ENCODE results near the gene GRIP1. TPM values are rescaled to one million over a fixed set of nuclear protein-coding genes. Genes with fewer than 3 reads are reported as not detected.

Gene GRIP1
- total and polyA plus RNA-seq, 9 donors: 0.36 to 10.1 (median 3.9) TPM

GRCh38 chr12:66529934-66530333 lies 148.9 kb downstream of the GRIP1 start:
- intact Hi-C loops (cut with DNase I): no loop called here
- no peak for TF ChIP-seq CTCF (IDR thresholded peaks at IDR 0.05)
- no peak for TF ChIP-seq POLR2A (IDR thresholded peaks at IDR 0.05)
- no peak for TF ChIP-seq EP300 (IDR thresholded peaks at IDR 0.05)
- 37 to 48% (median 39%) methylated on average over 1 of the region's 1 CpG for WGBS, 3 donors

GRCh38 chr12:66516561-66516960 lies 162.3 kb downstream of the GRIP1 start:
- H3K27me3 ChIP-seq: no peaks in the 10 kb centered on the region
- H3K4me1 ChIP-seq (ENCODE audit: insufficient read depth): no peaks in the 10 kb centered on the region
- H3K27ac ChIP-seq: no peak overlapping the region
- TF ChIP-seq EP300 (IDR thresholded peaks at IDR 0.05) (no peak), POLR2A (IDR thresholded peaks at IDR 0.05) (no peak), CTCF (IDR thresholded peaks at IDR 0.05) (no peak)
- intact Hi-C loops (cut with DNase I): no loop called here
- no peak for DNase-seq
- 67 to 82% (median 81%) methylated on average over 4 of the region's 4 CpGs for WGBS, 3 donors
- H3K9me3 ChIP-seq: no peaks in the 10 kb centered on the region
- H3K4me3 ChIP-seq: no peak overlapping the region
- H3K36me3 ChIP-seq: no peaks in the 10 kb centered on the region

More at GRCh38 chr12:66529934-66530333, 148.9 kb downstream of the GRIP1 start:
- H3K36me3 ChIP-seq: no peaks in the 10 kb centered on the region
- no peaks in the 10 kb centered on the region for H3K27me3 ChIP-seq
- H3K4me3 ChIP-seq: no peak overlapping the region
- H3K9me3 ChIP-seq: no peaks in the 10 kb centered on the region
- no peak overlapping the region for H3K27ac ChIP-seq
- no peaks in the 10 kb centered on the region for H3K4me1 ChIP-seq (ENCODE audit: insufficient read depth)
- DNase-seq: no peak

GRCh38 chr12:66516133-66516532 lies 162.7 kb downstream of the GRIP1 start:
- H3K4me1 ChIP-seq (ENCODE audit: insufficient read depth): no peaks in the 10 kb centered on the region
- no peak for DNase-seq
- H3K4me3 ChIP-seq: no peak overlapping the region
- H3K36me3 ChIP-seq: no peaks in the 10 kb centered on the region
- no peaks in the 10 kb centered on the region for H3K9me3 ChIP-seq
- TF ChIP-seq EP300 (IDR thresholded peaks at IDR 0.05) (no peak), CTCF (IDR thresholded peaks at IDR 0.05) (no peak), POLR2A (IDR thresholded peaks at IDR 0.05) (no peak)
- intact Hi-C loops (cut with DNase I): no loop called here
- no peak overlapping the region for H3K27ac ChIP-seq
- 61 to 68% (median 64%) methylated on average over 2 of the region's 2 CpGs for WGBS, 3 donors
- H3K27me3 ChIP-seq: no peaks in the 10 kb centered on the region

- H3K27ac ChIP-seq: no peak overlapping the region
- 38 to 69% (median 60%) methylated on average over 2 of the region's 2 CpGs for WGBS, 3 donors
- TF ChIP-seq CTCF (IDR thresholded peaks at IDR 0.05) (no peak), POLR2A (IDR thresholded peaks at IDR 0.05) (no peak), EP300 (IDR thresholded peaks at IDR 0.05) (no peak)
- no peaks in the 10 kb centered on the region for H3K4me1 ChIP-seq (ENCODE audit: insufficient read depth)
- no peaks in the 10 kb centered on the region for H3K9me3 ChIP-seq
- H3K4me3 ChIP-seq: no peak overlapping the region
- H3K36me3 ChIP-seq: no peaks in the 10 kb centered on the region
- no peak for DNase-seq
- H3K27me3 ChIP-seq: no peaks in the 10 kb centered on the region
- intact Hi-C loops (cut with DNase I): no loop called here
Observed at GRCh38 chr12:66514581-66514980, 164.3 kb downstream of the GRIP1 start.

Data from ovary (tissue), 9 donors.